Stimulated activated CD4-positive, alpha-beta T cell treated with anti-CD3 and anti-CD28 coated beads, Interleukin-15, amount 100 ng/mL, for 24 hours (primary cell): ENCODE results near the gene C1QTNF6.

Source experiments
- DNase-seq: peaks from one replicate; pipeline ENCODE4 v3.0.0-alpha.2; 2020

The C1QTNF6 gene

DNA sequence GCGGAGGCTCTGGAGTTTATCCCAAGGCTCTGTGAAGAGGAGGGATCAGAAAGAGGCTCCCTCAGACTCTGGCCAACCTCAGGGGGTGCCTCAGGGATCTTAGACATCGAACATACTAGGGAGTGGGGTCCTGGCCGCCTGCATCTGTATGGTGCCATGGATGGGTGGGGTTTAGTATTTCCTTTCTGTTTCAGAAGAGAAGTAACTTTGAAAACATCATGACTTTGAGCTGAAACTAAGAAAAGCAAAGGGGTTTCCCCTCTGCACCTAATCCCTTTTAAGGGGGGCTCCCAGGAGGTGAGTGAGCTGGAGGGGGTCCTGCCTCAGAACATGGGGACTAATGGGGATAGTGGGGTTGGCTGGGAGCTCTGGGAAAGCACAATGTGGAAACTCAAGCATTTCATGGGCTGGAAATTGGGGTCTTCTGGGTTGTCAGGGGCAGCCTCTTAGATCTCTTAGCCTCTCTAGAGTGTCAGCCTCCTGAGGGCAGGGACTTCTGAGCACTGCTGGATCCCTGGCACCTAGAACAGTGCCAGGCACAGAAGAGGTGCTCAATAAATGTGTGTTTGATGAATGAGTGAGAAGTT lies 36.0 kb upstream of the C1QTNF6 start:
- DNase-seq: peak; percentile 46

DNA sequence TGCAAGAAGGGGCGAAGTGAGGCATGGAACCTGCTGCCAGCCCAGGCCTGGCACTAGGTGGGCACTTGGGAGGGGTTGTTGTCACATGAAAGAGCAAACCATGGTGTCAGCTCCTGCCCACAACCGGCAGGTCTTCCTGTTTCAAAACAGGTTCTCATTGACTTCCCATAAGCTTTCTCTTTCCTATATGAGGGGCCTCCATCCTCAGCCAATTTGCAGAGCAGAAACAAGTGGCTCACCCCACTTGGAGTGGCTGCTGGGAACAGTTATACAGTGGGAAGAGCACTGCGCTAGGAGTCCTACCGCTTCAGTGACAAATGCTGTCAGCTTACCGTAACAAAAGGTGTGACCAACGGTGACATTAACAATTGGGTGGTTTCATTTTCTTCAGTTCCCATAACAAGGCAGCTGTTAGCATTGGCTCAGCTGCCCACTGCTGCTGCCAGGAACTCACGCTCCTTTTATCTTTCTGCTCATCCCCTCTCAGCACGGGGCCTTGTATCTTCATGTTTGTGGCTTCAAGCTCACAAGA lies 34.5 kb upstream of the C1QTNF6 start:
- DNase-seq: peak; percentile 65

DNA sequence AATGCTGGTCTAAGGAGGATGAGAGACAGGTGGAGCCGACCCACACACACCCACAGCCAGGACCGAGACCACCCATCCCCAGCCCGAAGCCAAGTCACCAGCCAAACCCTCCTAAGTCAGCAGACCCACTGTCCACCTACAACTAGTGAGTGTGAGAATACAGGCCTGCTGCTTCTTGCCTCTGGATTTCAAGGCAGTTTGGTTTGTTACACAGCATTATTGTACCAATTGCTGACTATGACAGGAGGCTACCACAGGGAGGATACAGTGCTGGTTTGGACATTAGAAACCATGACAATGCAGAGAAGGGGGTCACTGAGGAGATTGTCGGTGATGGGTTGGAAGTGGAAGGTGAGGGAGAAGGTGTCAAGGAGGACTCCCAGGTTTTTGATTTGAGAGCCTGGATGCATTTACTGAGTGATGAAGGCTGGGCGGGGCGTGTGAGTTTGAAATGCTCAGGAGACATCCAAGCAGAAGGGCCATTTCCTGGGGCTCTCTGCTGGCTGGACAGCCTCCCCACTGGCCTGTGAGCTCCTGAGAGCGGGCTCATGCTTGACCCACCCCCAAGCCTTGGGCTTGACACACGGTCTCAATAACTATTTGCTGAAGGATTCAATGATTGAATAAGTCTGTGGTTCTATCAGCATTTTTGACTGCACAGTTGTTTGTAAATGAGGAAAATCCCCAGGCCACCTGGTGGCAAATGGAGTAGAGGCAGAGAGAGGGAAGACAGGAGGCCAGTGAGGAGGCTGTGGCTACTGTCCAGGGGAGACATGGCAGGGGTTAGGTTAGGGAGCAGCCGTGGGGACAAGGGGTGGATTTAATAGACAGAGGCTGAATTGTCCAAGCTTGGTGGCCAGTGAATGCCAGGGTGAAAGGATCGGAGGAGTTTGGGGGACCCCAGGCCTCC lies 33.6 kb upstream of the C1QTNF6 start:
- peak; percentile 23 for DNase-seq

DNA sequence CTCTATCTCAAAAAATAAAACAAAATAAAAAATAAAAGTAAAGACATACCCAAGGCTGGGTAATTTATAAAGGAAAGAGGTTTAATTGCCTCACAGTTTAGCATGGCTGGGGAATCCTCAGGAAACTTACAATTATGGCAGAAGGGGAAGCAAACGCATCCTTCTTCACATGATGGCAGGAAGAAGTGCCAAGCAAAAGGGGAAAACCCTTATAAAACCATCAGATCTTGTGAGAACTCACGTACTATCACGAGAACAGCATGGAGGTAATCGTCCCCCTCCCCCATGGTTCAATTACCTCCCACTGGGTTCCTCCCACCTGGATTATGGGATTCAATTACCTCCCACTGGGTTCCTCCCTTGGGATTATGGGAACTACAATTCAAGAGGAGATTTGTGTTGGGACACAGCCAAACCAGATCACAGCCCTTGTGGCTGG lies 32.5 kb upstream of the C1QTNF6 start:
- DNase-seq: peak; percentile 45

DNA sequence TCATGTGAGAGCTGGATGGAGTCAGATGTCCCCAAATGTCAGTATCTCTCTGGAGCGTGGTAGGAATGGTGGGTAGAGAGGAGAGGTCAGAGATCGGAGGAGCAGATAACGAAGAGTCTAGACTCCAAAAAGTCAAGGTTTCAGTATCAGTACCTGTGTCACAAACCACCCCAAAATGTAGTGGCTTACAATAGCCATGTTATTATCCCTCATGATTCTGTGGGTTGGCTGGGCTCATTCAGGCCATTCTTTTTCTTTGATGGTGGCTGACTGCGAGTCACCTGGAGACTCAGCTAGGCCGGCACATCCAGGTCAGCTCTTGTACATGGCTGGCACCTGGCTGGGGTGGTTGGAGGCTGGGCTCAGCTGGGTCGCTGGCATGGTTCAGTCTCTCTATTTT lies 31.5 kb upstream of the C1QTNF6 start:
- peak; percentile 40 for DNase-seq

DNA sequence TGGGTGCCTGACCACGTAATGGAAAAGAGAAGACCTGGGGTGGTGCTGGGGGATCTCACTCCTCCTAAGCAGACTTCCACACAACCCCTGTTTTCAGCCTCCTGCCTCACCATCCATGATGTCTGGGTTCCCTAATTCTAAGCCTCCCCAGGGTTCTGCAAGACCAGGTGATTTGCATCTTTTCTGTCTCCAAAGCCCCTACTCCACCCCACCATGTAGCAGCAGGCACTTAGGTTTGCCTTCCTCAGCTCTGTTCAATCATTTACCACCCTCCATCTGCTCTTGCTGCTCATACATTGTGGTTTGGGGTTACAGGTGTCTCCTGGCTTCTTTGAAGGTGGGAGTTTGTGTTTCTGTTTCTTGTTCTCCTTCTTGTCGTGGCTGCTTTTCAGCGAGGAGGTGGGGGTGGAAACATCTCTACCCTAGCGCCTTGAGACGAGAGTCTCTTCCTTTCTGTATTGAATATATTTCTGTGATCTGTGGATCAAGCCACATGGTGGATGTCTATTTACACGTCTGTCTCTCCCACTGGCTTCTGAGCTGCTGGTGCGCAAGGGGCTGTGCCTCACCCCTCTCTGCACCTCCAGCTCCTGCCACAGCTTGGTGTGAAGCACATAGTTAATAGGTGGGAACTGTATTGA lies 30.8 kb upstream of the C1QTNF6 start:
- DNase-seq: peak; percentile 79

DNA sequence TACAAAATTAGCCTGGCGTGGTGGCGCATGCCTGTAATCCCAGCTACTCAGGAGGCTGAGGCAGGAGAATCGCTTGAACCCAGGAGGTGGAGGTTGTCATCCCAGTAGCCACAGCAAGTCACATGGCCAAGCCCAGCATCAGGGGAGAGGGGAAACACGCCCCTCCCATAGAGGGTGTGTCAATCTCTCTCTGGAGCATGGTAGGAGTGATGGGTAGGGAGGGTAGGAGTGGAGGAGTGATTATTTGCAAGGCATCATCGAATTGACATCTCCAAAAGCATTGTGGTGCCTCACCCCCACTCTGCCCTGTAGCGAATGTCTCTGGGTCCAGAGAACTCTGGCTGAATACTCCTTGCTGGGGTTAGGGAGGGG lies 30.3 kb upstream of the C1QTNF6 start:
- DNase-seq: peak; percentile 45

DNA sequence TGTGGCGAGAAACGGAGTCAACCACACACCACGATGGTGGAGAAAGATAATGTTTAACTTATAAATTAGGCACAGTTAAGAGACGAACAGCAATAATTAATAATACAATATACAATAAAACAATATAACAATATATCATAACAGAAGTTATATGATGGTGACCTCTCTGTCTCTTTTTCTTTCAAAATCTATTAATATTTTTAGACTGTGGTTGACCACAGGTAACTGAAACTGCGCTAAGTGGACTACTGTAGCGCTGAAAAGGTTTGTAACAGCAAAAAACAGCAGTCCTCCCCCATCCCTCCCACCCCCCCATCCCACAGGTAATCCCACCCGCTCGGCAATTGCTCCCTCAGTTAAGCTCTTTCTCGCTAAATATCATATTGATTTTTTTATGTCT lies 27.8 kb upstream of the C1QTNF6 start:
- no peak for DNase-seq

DNA sequence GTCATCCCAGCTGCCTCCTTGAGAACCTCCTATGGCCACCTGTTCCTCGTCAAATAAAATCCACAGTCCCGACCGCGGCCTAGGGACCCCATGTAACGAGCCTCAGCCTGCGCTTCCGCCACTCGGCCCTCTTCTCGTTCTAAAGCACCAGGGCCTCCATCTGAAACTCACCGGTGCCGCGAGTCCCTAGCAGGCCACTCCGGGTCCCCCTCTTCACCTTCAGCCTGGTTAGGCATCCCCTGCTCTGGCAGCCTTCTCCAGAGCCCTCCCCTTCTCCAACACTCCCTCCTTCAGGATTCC lies 26.6 kb upstream of the C1QTNF6 start:
- DNase-seq: no peak

DNA sequence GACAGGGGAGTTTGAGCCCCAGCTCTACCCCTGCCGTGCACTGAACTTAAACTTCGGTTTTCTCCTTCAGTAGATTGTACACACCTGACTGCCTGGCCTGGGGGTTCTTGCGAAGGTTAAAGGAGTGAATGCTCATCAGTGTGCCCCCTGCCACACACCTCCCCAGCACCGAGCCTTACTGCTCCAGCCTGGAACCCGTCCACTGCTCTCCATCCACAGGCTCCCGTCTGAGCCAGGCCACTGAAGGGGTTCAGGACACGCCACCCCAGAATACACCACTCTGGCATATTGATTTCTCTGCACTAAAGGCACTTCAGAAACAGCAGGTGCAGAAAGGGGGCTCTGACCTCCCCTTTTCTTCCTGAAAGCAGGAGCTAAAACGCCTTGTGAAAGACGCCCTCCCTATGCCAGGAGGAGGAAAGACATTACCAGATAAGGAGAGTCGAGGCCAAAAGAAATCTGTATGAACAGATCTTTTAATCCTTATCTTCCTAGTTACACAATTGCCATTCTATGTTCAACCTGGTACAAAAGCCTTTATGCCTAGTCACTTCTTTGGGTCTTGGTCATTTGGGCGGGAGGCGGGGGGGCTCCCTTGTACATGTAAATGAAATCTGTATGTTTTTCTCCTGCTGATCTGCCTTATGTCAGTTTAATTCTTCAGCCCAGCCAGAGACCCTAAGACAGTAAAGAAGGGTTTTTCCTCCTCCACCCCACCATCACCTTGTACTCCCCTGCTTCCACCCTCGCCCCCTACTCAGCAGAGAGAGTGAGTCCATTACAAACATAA lies 26.1 kb upstream of the C1QTNF6 start:
- no peak for DNase-seq

DNA sequence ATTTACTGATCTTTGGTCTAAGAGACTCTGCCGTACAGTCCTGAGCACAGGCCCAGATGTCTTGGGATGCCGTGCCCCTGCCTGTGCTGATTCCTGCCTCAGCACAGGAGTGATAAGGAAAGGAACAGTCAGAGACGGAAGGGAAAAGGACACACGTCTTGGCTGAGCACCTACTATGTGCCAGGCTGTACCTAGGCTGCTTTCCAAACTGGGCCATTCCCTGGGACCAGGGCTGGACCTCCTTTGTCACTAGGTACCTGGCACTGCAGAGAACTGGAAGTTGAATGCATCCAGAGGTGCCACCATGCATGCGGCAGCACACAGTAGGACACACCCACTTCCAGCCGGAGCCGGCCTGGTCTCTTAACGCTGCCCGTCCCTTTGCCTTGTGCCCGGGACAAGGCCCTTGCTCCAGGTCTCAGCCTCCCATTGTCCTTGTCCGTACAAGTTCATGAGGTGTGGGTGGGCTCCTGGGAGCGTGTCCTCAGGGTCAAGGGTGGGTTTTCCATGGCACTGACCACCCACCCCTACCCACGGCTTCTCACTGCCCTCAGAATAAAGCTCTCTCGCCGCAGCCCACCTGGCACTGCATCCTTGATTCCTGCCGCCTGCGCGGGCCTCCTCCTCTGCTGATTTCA lies 25.3 kb upstream of the C1QTNF6 start:
- no peak for DNase-seq

DNA sequence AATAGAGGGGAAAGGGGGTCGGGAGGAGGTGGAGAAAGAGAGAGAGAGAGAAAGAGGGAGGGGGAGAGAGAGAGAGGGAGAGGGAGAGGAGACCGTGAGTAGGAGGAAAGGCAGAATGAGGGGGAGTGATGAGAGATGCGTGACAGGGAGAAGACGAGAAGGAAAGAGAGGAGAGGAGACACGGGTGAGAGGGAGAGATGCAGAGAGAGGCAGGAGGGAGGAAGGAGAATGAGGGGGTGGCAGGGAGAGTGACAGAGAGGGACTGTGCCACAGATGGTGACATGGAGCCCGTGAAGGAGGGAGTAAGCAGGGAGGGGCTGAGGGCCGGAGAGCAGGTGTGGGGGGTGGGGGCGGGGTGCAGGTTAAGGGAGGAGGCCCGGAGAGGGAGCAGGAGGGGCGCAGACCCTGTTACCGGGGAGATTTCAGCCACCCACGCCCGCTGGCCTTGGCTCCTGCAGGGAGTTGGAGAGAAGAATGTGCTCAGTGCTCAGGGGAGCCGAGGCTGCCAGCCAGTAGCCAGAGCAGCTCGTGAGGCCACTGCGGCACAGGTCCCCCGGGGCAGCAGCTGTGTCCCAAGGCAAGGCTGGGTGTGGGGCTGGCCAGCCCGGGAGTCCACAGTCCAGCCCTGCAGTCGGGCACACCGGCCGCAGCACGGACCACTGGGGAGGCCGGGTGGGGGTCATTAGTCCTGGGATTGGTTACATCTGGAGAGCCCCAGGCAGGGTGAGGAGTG lies 24.3 kb upstream of the C1QTNF6 start, which contains the start of gene SSTR3:
TSS of gene SSTR3 (minus strand) at position 304 of the 733 bp plus-strand sequence. CDS start 4,674 bp downstream, outside the sequence.
- no peak for DNase-seq

DNA sequence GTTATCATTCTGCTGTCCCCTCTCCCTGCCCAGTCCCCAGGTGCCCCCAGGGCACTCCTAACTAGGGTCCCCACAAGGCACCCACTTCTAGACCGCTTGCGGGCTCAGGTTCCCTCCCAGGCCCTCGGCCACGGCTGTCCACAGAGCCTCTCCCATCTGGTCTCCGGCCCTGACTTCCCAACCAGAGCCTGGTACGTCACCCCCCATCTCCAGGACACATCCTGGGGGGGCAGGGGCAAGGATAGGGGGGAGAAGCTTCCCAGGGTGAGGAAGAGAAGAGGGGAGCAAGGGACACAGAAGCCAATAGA lies 23.8 kb upstream of the C1QTNF6 start:
- no peak for DNase-seq

DNA sequence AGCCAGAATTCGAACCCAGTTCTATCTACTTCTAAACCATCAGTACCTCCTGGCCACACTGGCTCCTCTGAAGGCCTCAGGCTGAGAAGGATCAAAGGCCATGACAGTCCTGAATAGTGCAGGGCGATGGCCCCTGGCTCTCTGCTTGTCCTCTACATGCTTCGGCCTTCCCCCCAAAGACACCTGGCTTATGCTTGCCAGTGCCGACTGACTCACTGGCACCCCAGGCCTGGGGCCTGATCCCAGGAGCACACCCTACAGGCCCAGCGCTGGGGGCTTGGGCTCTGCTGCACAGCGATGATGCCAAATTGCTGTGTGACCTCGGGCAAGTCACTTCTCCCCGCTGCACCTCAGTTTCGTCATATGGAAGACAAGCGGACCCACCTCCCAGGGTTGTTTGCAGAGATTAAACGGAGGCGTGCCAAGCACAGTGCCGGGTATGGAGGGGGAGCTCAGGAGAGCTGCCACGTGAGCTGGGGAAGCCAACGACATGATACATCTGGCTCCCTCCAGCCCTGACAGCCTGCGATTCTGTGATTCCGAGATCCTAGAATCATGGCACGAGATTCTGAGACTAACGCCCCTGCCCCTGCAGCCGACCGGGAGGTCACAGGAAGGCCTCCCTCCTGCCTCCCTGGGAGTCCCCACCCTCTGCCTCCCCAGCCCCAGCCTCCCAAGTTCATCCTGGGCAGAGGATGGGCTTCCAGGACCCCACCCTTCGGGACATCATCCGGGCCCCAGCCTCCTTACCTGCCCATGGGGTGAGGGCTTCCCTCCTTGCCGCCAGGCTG lies 23.2 kb upstream of the C1QTNF6 start:
- DNase-seq: no peak

DNA sequence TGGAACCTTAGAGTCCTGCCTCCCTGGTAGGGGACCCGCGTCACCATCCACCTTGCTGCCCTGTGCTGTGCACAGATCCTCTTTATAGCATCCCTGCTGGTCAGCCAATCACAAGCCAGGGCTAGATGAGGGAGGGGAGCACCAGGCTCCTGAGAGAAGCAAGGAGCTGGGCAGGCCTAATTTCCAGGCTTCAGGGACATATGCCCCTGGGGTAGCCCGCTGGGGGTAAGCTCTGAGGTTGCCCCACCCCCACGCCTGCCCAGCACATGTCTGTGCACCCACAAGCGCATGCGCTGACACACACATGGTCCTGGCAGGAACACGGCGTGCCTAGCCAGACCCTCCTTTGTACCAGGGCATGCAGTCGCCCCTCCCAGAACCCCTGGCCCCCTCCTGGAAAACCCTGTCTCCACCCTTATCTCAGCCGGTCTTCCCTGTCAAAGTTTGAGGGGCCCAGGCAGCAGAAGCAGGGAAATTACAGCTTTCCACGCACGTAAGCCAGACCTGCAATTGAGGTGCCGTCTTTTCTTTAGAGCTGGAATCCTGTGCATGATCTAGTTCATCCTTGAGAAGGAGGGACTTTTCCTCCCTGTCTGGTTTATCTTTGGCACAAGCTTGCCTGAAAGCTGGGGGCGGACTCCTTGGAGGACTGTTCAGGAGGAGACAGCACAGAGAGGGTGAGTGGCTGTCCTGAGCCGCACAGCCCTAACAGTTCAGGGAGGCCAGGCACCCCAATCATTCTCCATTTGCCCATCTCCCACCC lies 22.2 kb upstream of the C1QTNF6 start:
- no peak for DNase-seq

DNA sequence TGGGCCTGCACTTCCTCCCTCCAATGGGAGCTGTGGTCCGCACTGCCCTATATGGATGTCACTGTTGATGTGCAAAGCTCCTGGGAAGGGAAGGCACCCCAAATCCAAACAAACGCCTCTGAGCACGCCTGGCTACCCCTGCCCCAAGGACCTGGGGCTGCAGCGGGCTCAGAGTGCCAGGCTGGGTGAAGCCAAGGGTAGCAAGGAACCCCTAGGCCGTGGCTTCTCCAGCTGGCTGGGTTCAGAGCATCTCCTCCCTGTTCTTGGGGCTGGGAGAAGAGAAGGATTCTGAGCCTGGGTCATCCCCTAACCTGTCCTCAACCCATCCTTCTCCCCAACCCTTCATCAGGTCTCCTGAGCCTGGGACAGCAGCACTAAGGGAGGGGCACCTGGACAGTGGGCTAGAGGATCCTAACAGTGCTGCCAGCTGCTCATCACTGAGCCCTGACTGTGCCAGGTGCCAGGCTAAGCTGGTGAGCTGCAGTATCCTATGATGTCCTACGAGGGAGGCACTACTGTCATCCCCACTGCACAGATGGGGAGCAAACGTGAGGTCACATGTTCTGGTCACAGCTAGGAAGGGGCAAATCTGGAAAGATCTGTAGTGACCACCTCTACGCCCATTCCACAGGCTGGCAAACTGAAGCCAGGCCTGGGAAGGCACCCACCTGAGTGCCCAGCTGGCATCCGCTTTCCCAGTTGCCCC lies 21.2 kb upstream of the C1QTNF6 start:
- DNase-seq: no peak

DNA sequence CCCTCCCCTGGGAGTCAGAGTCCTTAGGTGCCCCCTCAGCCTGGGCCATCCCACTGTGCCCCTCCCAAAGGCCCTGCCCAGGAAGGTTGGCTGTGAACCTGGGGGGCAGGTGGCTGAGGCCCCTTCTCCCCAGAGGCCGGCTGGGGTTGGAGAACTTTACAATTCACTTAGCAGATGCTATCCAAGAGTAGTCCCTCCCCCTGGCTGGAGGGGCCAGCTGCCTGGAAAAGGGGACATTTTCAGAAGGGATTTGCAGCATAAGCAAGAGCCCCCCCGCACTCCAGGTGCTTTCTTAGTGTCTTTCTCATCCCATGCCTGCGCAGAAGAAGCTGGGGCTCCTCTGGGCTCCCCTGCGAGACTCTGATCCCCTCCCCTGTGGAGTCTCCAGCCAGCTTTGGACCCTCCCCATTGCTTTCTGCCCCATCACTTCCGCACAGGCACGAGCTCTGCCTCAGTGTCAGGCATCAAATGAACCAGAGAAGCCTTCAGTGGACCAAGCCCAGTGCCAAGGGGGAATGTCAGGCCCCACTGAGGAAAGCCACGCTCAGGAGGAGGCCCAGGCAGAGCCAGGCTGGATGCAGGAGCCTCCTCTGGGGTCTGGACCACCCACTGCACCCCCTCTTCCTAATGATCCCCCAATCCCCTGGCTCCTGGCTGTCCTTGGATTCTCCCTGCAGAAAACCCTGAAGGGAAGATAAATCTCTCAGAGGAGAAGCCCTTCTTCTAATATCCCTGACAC lies 20.5 kb upstream of the C1QTNF6 start:
- DNase-seq: no peak

DNA sequence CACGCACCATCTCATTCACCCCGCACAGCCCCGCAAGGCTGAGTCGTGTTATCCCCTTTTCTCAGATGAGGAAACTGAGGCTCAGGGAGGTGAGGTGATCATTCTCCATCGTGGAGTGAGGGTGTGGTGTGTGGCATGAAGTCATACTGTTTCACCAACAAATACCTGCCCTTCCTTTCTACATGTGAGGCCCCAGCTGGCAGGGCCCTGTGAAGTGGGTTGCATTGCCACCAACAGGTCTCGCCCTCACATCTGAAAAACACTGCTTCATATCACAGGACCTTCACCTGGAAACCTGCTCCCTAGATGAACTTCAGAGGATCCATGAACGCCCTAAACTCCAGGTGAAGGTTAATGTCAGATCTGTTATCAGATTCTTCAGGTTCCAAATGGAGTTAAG lies 19.9 kb upstream of the C1QTNF6 start:
- DNase-seq: no peak
